HEK293T (cell line): Measurements from ENCODE around the gene SUPT4H1.

Experiments
- BHLHE40 ChIP-seq: fragments of 450-650 bp; IDR thresholded peaks from 2 replicates; pipeline ENCODE4 v1.6.1; 2016; ENCODE audit warnings: mild to moderate bottlenecking, moderate library complexity, borderline replicate concordance
- FOXK2 ChIP-seq: fragments of 450-650 bp; IDR thresholded peaks from 2 replicates; pipeline ENCODE4 v1.6.1; 2016; ENCODE audit warnings: mild to moderate bottlenecking
- HDGF ChIP-seq: fragments of 450-650 bp; IDR thresholded peaks from 2 replicates; pipeline ENCODE4 v1.6.1; 2017; ENCODE audit warnings: antibody characterized with exemption, borderline replicate concordance
- LEF1 ChIP-seq: fragments of 450-650 bp; IDR thresholded peaks from 2 replicates; pipeline ENCODE4 v1.6.1; 2017; ENCODE audit warnings: mild to moderate bottlenecking, borderline replicate concordance
- PKNOX1 ChIP-seq: fragments of 450-650 bp; IDR thresholded peaks from 2 replicates; pipeline ENCODE4 v1.6.1; 2016
- SP1 ChIP-seq: fragments of 450-650 bp; IDR thresholded peaks from 2 replicates; pipeline ENCODE4 v1.6.1; 2017
- SUZ12 ChIP-seq: fragments of 450-650 bp; IDR thresholded peaks from 2 replicates; pipeline ENCODE4 v1.6.1; 2016; ENCODE audit warnings: mild to moderate bottlenecking
- TARDBP ChIP-seq: fragments of 450-650 bp; IDR thresholded peaks from 2 replicates; pipeline ENCODE4 v1.6.1; 2016

DNA sequence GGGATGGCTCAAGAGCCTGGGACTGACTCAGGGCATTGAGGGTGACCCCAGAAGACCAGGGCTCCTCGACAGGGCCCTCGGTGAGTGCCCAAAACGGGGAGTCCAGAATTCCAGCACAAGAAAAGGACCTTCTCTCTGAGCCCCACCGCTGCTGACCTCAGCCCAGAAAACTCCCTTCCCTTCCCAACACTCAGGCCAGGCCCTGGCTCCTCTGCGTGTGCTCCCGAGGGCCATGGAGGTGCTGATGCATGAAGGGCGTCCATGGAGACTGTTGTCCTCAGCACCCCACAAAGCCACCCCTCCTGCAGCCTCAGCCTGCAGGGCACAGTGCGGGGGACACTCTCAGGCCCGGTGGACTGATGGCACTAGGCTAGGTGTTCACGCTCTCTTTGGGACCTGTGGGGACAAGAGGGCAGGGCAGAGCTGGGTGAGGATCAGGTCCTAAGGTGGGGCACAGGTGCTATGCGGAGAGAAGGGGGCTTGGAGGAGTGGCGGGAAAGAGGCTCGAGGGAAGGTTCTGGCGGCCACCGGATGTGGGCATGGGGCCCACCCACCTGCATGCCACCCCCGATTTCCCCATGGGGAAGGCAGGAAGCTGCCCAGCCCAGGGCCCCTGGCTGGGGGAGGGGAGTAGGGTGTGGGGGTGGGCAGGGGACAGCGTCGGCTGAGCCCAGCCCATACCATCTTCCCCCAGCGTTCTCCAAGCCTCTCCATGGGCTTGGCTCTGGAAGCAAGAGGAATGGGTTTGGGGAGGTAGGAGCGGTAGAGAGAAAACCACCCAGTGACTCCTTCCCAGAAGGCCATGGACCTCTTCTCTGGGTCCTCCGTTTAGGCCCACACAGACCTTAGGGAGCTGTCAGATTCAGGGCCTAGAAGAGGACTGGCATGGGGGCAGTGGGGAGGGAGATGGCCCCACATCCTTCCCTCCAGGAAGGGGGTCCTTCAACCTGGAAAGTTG, 18.9 kb downstream of the SUPT4H1 start:
- TF ChIP-seq SP1 (no peak), BHLHE40 (no peak), SUZ12 (no peak), FOXK2 (no peak), TARDBP (no peak), HDGF (no peak), LEF1 (no peak), PKNOX1 (no peak)
